ENCODE data around the gene DYTN.
"Not testable (repeated sequence)": the region's sequence is repeated elsewhere in the genome, so short reads cannot be mapped to it uniquely, and the experiment has no call there.

Gene DYTN

GRCh38 chr2:206728277-206729199 lies 10.3 kb upstream of the DYTN start:
- H3K9me3 ChIP-seq (ENCODE audit: control insufficient read depth, low read length), result no peaks in the 10 kb centered on the region
- H3K36me3 ChIP-seq (ENCODE audit: control insufficient read depth, insufficient read depth, low read length), result no peaks in the 10 kb centered on the region
- no peaks in the 10 kb centered on the region for H3K4me1 ChIP-seq (ENCODE audit: control insufficient read depth, insufficient read depth, low read length, poor library complexity, severe bottlenecking)
- no peak overlapping the region for H3K27ac ChIP-seq (ENCODE audit: insufficient read depth, low read length, poor library complexity, severe bottlenecking)
- no peaks in the 10 kb centered on the region for H3K27me3 ChIP-seq (replicated peaks; ENCODE audit: control insufficient read depth, insufficient read depth, low read length, poor library complexity, severe bottlenecking)
- DNase-seq, result no peak
- H3K4me3 ChIP-seq (ENCODE audit: insufficient read depth, low read depth, low read length, poor library complexity, severe bottlenecking), result no peak overlapping the region

- H3K27me3 ChIP-seq (replicated peaks; ENCODE audit: control insufficient read depth, insufficient read depth, low read length, poor library complexity, severe bottlenecking), result no peaks in the 10 kb centered on the region
- H3K27ac ChIP-seq (ENCODE audit: insufficient read depth, low read length, poor library complexity, severe bottlenecking), result no peak overlapping the region
- H3K4me1 ChIP-seq (ENCODE audit: control insufficient read depth, insufficient read depth, low read length, poor library complexity, severe bottlenecking), result no peaks in the 10 kb centered on the region
- no peak overlapping the region for H3K4me3 ChIP-seq (ENCODE audit: insufficient read depth, low read depth, low read length, poor library complexity, severe bottlenecking)
- H3K9me3 ChIP-seq (ENCODE audit: control insufficient read depth, low read length), result no peaks in the 10 kb centered on the region
- DNase-seq, result no peak
- H3K36me3 ChIP-seq (ENCODE audit: control insufficient read depth, insufficient read depth, low read length), result no peaks in the 10 kb centered on the region
Observed at GRCh38 chr2:206727287-206727686, 9.1 kb upstream of the DYTN start.

- no peak overlapping the region for H3K4me3 ChIP-seq (ENCODE audit: insufficient read depth, low read depth, low read length, poor library complexity, severe bottlenecking)
- no peak for DNase-seq
- H3K9me3 ChIP-seq (ENCODE audit: control insufficient read depth, low read length), result no peaks in the 10 kb centered on the region
- H3K27me3 ChIP-seq (replicated peaks; ENCODE audit: control insufficient read depth, insufficient read depth, low read length, poor library complexity, severe bottlenecking), result peaks cover 2% of the 10 kb centered on the region
- H3K4me1 ChIP-seq (ENCODE audit: control insufficient read depth, insufficient read depth, low read length, poor library complexity, severe bottlenecking), result no peaks in the 10 kb centered on the region
- no peaks in the 10 kb centered on the region for H3K36me3 ChIP-seq (ENCODE audit: control insufficient read depth, insufficient read depth, low read length)
- no peak overlapping the region for H3K27ac ChIP-seq (ENCODE audit: insufficient read depth, low read length, poor library complexity, severe bottlenecking)
Observed at GRCh38 chr2:206723288-206723687, 5.1 kb upstream of the DYTN start.

GRCh38 chr2:206721256-206721920 lies 3.2 kb upstream of the DYTN start:
- no peak overlapping the region for H3K27ac ChIP-seq (ENCODE audit: insufficient read depth, low read length, poor library complexity, severe bottlenecking)
- H3K4me3 ChIP-seq (ENCODE audit: insufficient read depth, low read depth, low read length, poor library complexity, severe bottlenecking), result no peak overlapping the region
- H3K36me3 ChIP-seq (ENCODE audit: control insufficient read depth, insufficient read depth, low read length), result no peaks in the 10 kb centered on the region
- DNase-seq, result no peak
- H3K9me3 ChIP-seq (ENCODE audit: control insufficient read depth, low read length), result no peaks in the 10 kb centered on the region
- H3K4me1 ChIP-seq (ENCODE audit: control insufficient read depth, insufficient read depth, low read length, poor library complexity, severe bottlenecking), result no peaks in the 10 kb centered on the region
- peaks cover 2% of the 10 kb centered on the region for H3K27me3 ChIP-seq (replicated peaks; ENCODE audit: control insufficient read depth, insufficient read depth, low read length, poor library complexity, severe bottlenecking)

GRCh38 chr2:206716623-206717022 lies 1.6 kb downstream of the DYTN start:
- H3K27me3 ChIP-seq (replicated peaks; ENCODE audit: control insufficient read depth, insufficient read depth, low read length, poor library complexity, severe bottlenecking), result peaks cover 2% of the 10 kb centered on the region
- no peaks in the 10 kb centered on the region for H3K36me3 ChIP-seq (ENCODE audit: control insufficient read depth, insufficient read depth, low read length)
- no peak for DNase-seq
- H3K4me1 ChIP-seq (ENCODE audit: control insufficient read depth, insufficient read depth, low read length, poor library complexity, severe bottlenecking), result no peaks in the 10 kb centered on the region
- H3K9me3 ChIP-seq (ENCODE audit: control insufficient read depth, low read length), result no peaks in the 10 kb centered on the region
- no peak overlapping the region for H3K27ac ChIP-seq (ENCODE audit: insufficient read depth, low read length, poor library complexity, severe bottlenecking)
- no peak overlapping the region for H3K4me3 ChIP-seq (ENCODE audit: insufficient read depth, low read depth, low read length, poor library complexity, severe bottlenecking)

- H3K9me3 ChIP-seq (ENCODE audit: control insufficient read depth, low read length); H3K27me3 ChIP-seq (replicated peaks; ENCODE audit: control insufficient read depth, insufficient read depth, low read length, poor library complexity, severe bottlenecking); H3K27ac ChIP-seq (ENCODE audit: insufficient read depth, low read length, poor library complexity, severe bottlenecking); H3K4me1 ChIP-seq (ENCODE audit: control insufficient read depth, insufficient read depth, low read length, poor library complexity, severe bottlenecking); H3K4me3 ChIP-seq (ENCODE audit: insufficient read depth, low read depth, low read length, poor library complexity, severe bottlenecking); DNase-seq; H3K36me3 ChIP-seq (ENCODE audit: control insufficient read depth, insufficient read depth, low read length): not testable (repeated sequence)
Observed at GRCh38 chr2:206715183-206715582, 3.0 kb downstream of the DYTN start.

GRCh38 chr2:206713746-206714145 lies 4.5 kb downstream of the DYTN start:
- no peak for DNase-seq
- Histone ChIP-seq H3K4me3 (ENCODE audit: insufficient read depth, low read depth, low read length, poor library complexity, severe bottlenecking) (no peak overlapping the region), H3K27ac (ENCODE audit: insufficient read depth, low read length, poor library complexity, severe bottlenecking) (no peak overlapping the region), H3K27me3 (replicated peaks; ENCODE audit: control insufficient read depth, insufficient read depth, low read length, poor library complexity, severe bottlenecking) (no peaks in the 10 kb centered on the region), H3K36me3 (ENCODE audit: control insufficient read depth, insufficient read depth, low read length) (no peaks in the 10 kb centered on the region), H3K9me3 (ENCODE audit: control insufficient read depth, low read length) (no peaks in the 10 kb centered on the region), H3K4me1 (ENCODE audit: control insufficient read depth, insufficient read depth, low read length, poor library complexity, severe bottlenecking) (no peaks in the 10 kb centered on the region)

GRCh38 chr2:206708286-206708685 lies 9.9 kb downstream of the DYTN start:
- no peak for DNase-seq
- Histone ChIP-seq H3K4me1 (ENCODE audit: control insufficient read depth, insufficient read depth, low read length, poor library complexity, severe bottlenecking) (no peaks in the 10 kb centered on the region), H3K36me3 (ENCODE audit: control insufficient read depth, insufficient read depth, low read length) (no peaks in the 10 kb centered on the region), H3K4me3 (ENCODE audit: insufficient read depth, low read depth, low read length, poor library complexity, severe bottlenecking) (no peak overlapping the region), H3K27ac (ENCODE audit: insufficient read depth, low read length, poor library complexity, severe bottlenecking) (no peak overlapping the region), H3K9me3 (ENCODE audit: control insufficient read depth, low read length) (no peaks in the 10 kb centered on the region), H3K27me3 (replicated peaks; ENCODE audit: control insufficient read depth, insufficient read depth, low read length, poor library complexity, severe bottlenecking) (no peaks in the 10 kb centered on the region)

GRCh38 chr2:206707164-206707701 lies 11.0 kb downstream of the DYTN start:
- no peaks in the 10 kb centered on the region for H3K27me3 ChIP-seq (replicated peaks; ENCODE audit: control insufficient read depth, insufficient read depth, low read length, poor library complexity, severe bottlenecking)
- H3K9me3 ChIP-seq (ENCODE audit: control insufficient read depth, low read length), result no peaks in the 10 kb centered on the region
- no peak overlapping the region for H3K4me3 ChIP-seq (ENCODE audit: insufficient read depth, low read depth, low read length, poor library complexity, severe bottlenecking)
- no peak overlapping the region for H3K27ac ChIP-seq (ENCODE audit: insufficient read depth, low read length, poor library complexity, severe bottlenecking)
- no peak for DNase-seq
- no peaks in the 10 kb centered on the region for H3K4me1 ChIP-seq (ENCODE audit: control insufficient read depth, insufficient read depth, low read length, poor library complexity, severe bottlenecking)
- H3K36me3 ChIP-seq (ENCODE audit: control insufficient read depth, insufficient read depth, low read length), result no peaks in the 10 kb centered on the region

Data from effector memory CD4-positive, alpha-beta T cell (primary cell).